Measurements from ENCODE around the gene SERPINF2.
"Not testable (repeated sequence)": the region's sequence is repeated elsewhere in the genome, so short reads cannot be mapped to it uniquely, and the experiment has no call there.

SERPINF2 gene

DNA sequence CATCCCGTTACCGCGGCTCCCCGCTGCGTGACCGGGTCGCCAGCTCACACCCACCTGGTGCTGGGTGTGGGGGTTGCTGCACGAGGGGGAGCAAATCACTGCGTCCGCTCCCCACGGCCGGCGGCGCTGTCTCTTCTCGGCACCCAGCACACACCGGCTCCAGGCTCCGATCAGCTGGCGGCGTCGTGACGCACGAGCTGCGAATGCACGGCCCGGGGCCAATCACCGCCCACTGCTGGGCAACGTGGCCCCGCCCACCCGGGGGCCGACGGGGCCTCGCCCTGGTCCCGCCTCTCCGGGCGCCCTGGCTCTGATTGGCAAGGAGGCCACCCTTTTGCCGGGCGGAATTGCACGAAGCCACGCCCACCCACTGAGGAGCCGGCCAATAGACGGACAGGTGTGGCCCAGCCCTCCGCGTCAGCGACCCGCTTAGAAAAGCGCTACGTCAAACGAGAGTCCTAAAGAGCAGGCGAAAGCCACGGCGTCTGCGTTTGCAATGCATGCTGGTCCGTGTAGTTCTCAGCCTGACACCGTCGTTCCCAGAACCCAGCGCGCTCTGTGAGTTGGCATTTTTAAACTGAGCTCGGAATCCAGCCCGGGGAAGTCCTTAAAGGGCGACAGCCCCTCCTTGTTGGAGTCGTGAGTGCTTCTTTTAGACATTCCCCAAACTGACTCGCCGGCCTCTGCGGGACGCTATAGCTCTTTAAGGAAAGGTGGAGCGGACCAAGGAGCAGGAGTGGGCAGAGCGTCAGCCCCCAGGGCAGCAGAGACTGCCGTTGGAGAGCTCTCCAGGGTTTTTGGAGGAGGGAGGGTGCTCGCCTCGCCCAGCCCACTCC, 26.4 kb upstream of the SERPINF2 start:
- DNase-seq (ENCODE audit: low read depth in 1 of 2, low spot score in 1 of 2), result peak; percentile 99 to 100

DNA sequence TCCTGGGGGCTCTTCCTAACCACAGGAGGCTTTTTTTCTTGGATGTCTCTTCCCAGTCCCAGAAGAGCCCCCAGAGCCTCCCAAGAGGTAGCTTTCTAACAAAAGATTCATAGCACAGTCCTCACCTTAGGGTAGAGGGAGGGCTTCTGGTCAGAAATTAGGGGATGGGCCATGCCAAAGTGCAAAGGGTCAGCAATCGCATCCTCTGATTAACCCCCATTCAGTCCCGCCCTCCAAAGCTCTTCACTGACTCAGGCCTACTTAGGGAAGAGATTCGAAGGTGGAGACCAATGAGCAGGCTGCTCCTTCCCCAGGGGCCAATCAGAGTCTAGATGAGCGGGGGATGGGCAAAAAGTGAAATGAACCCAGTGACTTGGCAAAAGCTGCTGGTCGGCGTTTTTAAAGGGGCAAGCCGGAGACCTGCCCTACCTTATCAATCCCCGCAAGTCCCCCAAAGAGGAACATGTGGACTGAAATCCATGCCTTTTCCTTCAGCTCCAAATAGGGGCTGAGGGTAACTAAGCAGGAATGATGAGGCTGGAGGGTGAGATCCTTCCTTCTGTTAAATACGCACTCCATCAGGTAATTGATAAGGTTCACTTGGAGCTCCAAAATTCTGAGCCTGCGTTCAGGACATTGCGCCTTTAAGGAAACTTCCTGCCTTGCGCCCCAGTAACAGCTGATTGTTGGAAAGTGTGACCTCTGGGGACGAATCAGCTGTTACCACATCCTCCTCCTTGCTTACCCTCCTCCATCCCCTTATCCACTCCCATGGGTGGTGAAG, 25.6 kb upstream of the SERPINF2 start:
- DNase-seq (ENCODE audit: low read depth in 1 of 2, low spot score in 1 of 2), result peak; percentile 52 to 56

DNA sequence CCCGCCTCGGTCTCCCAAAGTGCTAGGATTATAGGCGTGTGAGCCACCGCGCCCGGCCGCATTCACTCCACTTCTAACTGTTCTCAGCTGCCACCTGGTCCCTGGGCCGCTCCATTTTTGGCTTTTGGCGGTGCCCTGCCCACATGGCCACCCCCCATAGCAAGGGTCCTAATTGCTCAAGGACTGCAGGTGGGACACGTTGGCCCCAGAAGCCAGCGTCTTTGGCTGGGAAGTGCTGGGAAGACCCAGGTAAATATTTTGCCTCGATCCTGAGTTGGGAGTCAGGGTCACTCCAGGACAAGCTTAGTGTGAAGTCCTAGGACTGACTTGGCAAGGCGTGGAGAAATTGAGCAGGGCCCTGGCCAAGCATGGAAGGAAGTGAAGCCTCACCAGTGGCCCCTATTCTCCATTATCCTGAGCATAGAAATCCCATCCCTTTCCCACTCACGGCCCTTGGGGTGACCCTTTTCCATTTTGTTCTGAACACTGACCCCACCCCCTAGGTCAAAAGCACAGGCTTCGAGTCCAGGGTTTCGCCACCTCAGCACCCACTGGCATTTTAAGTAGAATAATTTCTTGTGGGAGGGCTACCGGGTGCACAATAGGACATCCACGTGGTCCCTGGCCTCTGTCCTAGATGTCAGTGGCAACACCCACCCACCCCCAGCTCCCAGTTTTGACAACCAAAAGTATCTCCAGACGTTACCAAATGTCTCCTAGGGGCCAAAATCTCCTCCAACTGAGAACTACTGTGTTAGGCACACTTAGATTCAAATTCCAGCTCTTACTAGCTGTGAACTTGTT, 24.1 kb upstream of the SERPINF2 start:
- no peak for DNase-seq (ENCODE audit: low read depth in 1 of 2, low spot score in 1 of 2)

DNA sequence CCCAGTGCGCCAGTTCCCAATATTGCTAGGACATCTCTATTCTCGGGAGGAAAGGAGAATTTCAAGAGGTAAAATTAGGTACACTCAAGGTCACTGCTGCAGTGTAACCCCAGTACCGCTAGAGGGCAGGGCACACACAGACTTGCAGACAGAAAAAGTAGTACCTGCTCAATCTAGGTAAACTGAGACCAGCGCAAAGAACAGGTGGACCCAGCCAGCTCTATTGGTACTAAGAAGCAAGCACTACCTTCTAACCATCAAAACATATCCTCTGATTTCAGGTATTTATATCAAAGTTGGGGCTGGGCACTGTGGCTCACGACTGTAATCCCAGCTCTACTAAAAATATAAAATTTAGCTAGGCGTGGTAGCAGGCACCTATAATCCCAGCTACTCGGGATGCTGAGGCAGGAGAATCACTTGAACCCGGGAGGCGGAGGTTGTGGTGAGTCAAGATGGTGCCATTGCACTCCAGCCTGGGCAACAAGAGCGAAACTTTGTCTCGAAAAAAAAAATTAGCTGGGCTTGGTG, 21.8 kb upstream of the SERPINF2 start:
- peak; percentile 36 to 48 for DNase-seq (ENCODE audit: low read depth in 1 of 2, low spot score in 1 of 2)

DNA sequence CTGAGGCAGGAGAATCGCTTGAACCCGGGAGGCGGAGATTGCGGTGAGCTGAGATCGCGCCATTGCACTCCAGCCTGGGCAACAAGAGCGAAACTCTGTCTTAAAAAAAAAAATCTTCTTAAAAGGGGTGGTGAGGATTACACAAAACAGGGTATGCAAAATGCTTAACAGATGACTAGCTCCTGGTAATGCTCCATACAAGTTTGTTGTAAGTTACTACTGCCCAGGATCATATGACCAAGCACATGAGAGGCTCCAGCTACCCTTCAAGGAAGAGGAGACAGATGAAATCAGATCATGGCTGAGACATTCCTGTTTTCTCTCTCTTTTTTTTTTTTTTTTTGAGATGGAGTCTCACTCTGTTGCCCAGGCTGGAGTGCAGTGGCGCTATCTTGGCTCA, 20.6 kb upstream of the SERPINF2 start:
- DNase-seq (ENCODE audit: low read depth in 1 of 2, low spot score in 1 of 2), result not testable (repeated sequence)

DNA sequence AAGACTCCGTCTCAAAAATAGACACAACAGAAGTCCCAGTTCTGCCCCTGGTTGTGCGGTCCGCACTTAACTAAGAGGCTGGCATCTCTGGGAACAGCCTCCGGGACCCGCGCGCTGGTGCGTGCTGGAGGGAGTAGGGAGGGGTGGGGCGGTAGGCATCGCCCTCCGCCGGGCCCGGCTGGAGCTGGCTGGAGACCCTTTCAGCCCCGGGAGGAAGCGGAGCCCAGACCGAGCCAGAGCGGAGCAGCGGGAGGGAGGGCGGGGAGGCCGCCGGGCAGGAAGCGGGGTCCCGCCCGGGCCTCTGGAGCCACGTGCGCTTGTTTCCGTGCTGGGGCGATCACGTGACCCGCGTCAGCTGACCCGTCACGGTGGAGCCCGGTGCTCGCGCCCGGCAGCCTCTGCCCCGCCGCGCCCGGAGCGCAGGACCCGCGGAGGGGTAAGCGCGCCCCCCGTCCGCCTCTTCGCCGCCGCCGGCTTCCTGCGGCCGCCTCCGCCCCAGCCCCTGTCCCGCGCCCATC, 18.3 kb upstream of the SERPINF2 start, which contains the start of gene WDR81:
Gene WDR81 (plus strand): TSS at position 354 of the 518 bp plus-strand sequence. CDS start 256 bp downstream, outside the sequence.
- peak; percentile 75 to 76 for DNase-seq (ENCODE audit: low read depth in 1 of 2, low spot score in 1 of 2)

DNA sequence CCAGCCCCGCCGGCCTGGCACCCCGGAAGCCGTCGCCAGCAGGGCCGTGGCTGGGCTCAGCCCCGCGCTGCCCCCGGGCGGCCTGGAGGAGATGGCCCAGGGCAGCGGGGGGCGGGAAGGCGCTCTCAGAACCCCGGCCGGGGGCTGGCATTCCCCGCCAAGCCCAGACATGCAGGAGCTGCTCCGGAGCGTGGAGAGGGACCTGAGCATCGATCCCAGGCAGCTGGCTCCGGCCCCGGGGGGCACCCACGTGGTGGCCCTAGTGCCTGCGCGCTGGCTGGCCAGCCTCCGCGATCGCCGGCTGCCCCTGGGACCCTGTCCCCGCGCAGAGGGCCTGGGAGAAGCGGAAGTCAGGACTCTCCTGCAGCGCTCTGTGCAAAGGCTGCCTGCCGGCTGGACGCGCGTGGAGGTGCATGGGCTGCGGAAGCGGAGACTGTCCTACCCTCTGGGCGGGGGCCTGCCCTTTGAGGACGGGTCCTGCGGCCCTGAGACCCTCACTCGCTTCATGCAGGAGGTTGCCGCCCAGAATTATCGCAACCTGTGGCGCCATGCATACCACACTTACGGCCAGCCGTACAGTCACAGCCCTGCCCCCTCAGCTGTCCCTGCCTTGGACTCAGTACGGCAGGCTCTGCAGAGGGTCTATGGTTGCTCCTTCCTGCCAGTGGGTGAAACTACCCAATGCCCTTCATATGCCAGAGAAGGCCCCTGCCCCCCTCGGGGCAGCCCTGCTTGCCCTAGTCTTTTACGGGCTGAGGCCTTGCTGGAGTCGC, 17.6 kb upstream of the SERPINF2 start:
- no peak for DNase-seq (ENCODE audit: low read depth in 1 of 2, low spot score in 1 of 2)

DNA sequence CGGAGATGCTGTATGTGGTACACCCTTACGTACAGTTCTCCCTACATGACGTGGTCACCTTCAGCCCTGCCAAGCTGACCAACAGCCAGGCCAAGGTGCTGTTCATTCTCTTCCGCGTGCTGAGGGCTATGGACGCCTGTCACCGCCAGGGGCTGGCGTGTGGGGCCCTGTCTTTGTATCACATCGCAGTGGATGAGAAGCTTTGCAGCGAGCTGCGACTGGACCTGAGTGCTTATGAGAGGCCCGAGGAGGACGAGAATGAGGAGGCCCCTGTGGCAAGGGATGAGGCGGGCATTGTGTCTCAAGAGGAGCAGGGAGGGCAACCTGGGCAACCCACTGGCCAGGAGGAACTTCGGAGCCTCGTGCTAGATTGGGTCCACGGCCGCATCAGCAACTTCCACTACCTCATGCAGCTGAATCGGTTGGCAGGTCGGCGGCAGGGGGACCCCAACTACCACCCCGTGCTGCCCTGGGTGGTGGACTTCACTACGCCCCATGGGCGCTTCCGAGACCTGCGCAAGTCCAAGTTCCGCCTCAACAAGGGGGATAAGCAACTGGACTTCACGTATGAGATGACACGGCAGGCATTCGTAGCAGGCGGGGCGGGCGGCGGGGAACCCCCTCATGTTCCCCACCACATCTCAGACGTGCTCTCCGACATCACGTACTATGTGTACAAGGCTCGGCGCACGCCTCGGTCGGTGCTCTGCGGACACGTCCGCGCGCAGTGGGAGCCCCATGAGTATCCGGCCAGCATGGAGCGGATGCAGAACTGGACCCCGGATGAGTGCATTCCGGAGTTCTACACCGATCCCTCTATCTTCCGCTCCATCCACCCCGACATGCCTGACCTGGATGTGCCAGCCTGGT, 16.8 kb upstream of the SERPINF2 start:
- no peak for DNase-seq (ENCODE audit: low read depth in 1 of 2, low spot score in 1 of 2)

DNA sequence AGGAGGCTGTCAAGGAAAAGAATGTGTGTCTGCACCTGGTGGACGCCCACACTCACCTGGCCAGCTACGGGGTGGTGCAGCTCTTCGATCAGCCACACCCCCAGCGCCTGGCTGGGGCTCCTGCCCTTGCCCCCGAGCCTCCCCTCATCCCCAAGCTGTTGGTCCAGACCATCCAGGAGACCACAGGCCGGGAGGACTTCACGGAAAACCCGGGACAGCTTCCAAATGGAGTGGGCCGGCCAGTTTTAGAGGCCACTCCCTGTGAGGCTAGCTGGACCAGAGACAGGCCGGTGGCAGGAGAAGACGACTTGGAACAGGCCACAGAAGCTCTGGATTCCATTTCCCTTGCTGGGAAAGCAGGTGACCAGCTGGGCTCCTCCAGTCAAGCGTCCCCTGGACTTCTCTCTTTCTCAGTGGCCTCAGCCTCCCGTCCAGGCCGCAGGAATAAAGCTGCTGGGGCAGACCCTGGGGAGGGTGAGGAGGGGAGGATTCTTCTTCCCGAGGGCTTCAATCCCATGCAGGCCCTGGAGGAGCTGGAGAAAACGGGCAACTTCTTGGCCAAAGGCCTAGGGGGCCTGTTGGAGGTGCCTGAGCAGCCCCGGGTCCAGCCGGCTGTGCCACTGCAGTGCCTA, 15.9 kb upstream of the SERPINF2 start:
- DNase-seq (ENCODE audit: low read depth in 1 of 2, low spot score in 1 of 2), result no peak

DNA sequence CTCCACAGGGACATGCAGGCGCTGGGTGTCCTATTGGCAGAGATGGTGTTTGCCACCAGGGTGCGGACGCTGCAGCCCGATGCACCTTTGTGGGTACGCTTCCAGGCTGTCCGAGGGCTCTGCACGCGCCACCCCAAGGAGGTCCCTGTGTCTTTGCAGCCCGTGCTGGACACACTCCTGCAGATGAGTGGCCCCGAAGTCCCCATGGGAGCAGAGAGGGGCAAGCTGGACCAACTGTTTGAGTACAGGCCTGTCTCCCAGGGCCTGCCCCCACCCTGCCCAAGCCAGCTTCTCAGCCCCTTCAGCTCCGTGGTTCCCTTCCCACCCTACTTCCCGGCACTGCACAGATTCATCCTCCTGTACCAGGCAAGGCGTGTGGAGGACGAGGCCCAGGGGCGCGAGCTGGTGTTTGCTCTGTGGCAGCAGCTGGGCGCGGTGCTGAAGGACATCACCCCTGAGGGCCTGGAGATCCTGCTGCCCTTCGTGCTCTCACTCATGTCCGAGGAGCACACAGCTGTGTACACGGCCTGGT, 15.3 kb upstream of the SERPINF2 start:
- DNase-seq (ENCODE audit: low read depth in 1 of 2, low spot score in 1 of 2), result no peak

DNA sequence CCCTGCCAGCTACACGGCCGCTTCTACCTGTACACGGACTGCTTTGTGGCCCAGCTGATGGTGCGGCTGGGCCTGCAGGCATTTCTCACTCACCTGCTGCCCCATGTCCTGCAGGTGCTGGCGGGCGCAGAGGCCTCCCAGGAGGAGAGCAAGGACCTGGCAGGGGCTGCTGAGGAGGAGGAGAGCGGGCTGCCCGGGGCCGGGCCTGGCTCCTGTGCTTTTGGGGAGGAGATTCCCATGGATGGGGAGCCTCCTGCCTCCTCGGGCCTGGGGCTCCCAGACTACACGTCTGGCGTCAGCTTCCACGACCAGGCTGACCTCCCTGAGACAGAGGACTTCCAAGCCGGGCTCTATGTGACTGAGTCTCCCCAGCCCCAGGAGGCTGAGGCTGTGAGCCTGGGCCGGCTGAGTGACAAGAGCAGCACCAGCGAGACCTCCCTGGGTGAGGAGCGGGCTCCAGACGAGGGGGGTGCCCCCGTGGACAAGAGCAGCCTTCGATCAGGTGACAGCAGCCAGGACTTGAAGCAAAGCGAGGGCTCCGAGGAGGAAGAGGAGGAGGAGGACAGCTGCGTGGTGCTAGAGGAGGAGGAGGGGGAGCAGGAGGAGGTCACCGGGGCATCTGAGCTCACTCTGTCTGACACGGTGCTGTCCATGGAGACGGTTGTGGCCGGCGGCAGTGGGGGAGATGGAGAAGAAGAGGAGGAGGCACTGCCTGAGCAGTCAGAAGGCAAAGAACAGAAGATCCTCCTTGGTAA, 14.6 kb upstream of the SERPINF2 start:
- no peak for DNase-seq (ENCODE audit: low read depth in 1 of 2, low spot score in 1 of 2)

DNA sequence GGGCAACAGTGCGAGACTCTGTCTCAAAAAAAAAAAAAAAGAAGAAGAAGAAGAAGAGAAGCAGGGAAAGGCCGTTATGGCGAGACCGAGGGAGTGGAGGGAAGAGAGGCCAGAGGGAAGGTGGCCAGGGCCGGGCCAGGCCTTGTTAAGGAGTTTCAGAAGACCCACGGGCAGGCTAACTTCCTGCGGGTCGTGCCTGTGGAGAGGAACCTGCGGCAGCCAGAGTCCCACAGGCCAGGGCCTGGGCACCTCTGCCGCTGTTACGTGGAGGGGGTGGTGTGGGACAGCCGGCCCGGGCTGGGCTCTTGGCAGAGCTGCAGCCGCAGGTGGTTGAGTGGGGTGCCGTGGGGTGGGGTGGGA, 12.7 kb upstream of the SERPINF2 start:
- DNase-seq (ENCODE audit: low read depth in 1 of 2, low spot score in 1 of 2), result no peak

DNA sequence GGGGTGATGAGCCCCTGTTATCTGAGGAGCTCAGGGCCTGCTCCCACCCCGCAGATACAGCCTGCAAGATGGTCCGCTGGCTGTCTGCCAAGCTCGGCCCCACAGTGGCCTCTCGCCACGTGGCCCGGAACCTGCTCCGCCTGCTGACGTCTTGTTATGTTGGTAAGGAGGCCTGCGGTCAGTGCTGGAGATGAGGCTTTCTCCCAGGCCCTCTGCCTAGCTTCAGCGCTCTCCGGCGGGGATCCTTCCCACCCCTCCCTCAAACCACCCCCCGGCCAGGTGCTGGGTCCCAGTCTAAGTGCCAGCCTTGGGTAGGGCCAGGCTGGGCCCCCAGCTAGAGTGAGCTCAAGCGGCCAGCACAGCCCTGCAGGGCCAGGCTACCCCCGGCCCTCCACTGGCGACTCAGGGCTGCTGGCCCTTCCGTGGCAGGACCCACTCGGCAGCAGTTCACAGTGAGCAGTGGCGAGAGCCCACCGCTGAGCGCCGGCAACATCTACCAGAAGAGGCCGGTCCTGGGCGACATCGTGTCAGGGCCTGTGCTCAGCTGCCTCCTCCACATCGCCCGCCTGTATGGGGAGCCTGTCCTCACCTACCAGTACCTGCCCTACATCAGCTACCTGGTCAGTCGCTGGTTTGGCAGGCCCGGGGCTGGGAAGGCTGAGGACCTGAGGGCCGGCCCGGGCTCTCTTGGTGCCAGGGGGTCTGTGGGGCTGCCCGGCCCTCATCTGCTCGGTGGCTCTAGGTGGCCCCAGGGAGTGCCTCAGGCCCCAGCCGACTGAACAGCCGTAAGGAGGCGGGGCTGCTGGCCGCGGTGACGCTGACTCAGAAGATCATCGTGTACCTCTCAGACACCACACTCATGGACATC, 12.1 kb upstream of the SERPINF2 start:
- DNase-seq (ENCODE audit: low read depth in 1 of 2, low spot score in 1 of 2), result no peak

DNA sequence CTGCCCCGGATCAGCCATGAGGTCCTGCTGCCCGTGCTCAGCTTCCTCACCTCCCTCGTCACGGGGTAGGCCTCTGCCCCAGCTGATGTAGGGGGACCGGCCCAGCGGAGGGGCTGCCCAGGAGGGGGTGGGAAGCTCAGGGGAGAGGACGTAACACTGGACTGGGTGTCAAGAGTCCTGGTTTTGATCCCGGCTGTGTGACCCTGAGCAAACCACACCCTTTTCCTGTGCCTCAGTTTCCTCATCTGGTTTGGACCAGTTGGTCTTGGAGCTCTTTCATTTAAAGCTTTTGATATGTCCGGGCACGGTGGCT, 11.5 kb upstream of the SERPINF2 start:
- no peak for DNase-seq (ENCODE audit: low read depth in 1 of 2, low spot score in 1 of 2)

DNA sequence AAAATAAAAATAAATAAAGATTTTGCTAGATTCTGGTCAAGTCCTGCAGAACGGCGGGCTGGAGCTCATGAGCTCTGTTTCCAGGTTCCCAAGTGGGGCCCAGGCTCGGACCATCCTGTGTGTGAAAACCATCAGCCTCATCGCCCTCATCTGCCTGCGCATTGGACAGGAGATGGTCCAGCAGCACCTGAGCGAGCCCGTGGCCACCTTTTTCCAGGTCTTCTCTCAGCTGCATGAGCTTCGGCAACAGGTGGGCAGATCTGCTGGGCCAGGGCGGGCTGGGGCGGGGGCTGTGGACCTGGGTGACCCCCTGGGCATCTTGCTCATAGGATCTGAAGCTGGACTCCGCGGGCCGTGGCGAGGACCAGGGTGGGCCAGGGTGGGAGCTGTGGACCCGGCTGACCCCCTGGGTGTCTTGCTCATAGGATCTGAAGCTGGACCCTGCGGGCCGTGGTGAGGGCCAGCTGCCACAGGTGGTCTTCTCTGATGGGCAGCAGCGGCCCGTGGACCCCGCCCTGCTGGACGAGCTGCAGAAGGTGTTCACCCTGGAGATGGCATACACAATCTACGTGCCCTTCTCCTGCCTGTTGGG, 10.3 kb upstream of the SERPINF2 start:
- DNase-seq (ENCODE audit: low read depth in 1 of 2, low spot score in 1 of 2), result no peak

DNA sequence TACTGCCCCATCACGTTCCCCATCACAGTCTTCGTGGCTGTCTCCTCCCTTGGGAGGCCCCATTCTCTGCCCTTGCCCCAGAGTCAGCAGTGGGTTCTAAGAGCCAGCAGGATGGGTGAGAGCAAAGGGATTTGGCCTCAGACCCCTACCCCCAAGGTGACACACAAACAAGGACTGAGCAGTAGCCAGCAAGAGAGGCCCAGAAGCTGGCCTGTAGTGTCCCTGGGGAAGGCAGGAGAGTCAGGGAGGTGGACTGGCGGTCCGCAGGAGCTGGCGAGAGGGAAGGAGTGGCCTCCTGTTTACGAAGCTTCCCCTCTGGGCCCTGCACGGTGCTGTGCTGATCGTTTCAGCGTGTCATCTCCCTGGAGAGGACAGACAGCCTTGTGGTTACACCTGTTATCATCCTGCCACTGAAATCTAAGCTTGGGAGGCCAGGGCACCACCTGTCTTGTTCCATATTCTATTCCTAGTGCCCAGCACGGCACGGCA, 9.8 kb upstream of the SERPINF2 start:
- DNase-seq (ENCODE audit: low read depth in 1 of 2, low spot score in 1 of 2), result no peak

DNA sequence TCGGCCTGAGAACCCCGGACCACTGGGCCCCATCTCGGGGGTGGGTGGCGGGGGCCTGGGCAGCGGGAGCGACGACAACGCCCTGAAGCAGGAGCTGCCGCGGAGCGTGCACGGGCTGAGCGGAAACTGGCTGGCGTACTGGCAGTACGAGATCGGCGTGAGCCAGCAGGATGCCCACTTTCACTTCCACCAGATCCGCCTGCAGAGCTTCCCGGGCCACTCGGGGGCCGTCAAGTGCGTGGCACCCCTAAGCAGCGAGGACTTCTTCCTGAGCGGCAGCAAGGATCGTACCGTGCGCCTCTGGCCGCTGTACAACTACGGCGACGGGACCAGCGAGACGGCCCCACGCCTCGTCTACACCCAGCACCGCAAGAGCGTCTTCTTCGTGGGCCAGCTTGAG, 8.9 kb upstream of the SERPINF2 start:
- DNase-seq (ENCODE audit: low read depth in 1 of 2, low spot score in 1 of 2), result no peak
